Adipose tissue (tissue), 3 donors: ENCODE data around the gene AURKB. TPM values are rescaled to one million over a fixed set of nuclear protein-coding genes. Genes with fewer than 3 reads are reported as not detected.
"Not testable (repeated sequence)": the region's sequence is repeated elsewhere in the genome, so short reads cannot be mapped to it uniquely, and the experiment has no call there.

ENCODE experiments used
- H3K27ac ChIP-seq: one replicate; pipeline ENCODE4 v1.5.1; 2013; ENCODE audit warnings: low read depth, low read length
- WGBS, 3 donors: extraction: QIAGEN DNeasy Blood & Tissue Kit; methylation state at CpG; one replicate each; pipeline ENCODE4 v1.1.7; 2013; 5-methylcytosine and 5-hydroxymethylcytosine counted together
- polyA plus RNA-seq, 3 donors: library from polyadenylated mRNA; stranded (reverse); fragments of 200-250 nt; gene quantifications; one replicate each; pipeline ENCODE4 v1.2.3, GENCODE V29; 2013
- donor health status: healthy with polysubstance abuse.
- donor health status: Bipolar disorder and iron deficiency.
- donor health status: healthy.

The AURKB gene
- polyA plus RNA-seq, result 1 to 10 TPM in 1 of 3 donors, under 1 TPM in 2; 0.52 to 2.5 (median 0.56) TPM

DNA sequence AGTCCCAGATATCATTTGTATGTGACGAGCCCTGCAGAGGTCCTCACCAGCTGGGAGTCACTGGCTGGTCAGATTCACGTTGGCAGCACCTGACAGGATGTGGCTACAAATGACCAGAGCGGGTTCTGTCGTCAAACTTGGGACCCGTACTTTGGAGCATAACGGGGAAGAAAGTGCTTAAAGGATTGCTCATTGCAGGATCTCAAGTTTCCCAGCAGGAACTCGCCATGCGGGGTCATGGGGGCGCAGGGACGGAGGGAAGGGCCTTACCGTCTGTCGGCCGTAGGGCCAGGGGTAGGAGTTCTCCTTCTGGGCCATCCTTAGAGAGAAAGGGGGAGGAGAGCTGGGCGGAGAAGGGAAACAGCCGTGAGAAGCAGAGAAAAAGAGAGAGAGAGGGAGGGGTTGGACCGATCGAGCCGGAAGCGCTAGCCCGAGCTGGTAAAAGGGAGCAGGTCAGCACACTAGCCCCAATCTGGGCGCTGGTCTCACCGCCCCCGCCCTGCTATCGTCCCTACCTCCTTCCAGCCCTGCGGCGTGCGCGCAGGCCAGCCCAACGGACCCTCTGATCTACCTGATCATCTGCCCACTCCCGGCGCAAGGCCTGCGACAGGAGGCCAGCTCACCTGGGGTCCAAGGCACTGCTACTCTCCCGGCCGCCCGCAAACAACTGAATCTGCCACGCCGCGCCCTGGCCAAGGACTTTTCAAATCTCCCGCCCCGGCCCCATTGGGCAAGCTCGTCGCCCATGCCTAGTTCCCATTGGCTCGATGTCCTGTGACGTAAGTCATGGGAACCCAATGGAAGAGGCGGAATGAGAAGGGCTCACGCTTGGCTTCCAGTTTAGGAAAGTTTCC is at the start of gene AURKB:
Gene AURKB, minus strand, starts transcription at position 669 of the 854 bp plus-strand sequence. Its CDS starts 351 bp downstream, at position 318.
- H3K27ac ChIP-seq, result no peak within 1 kb of the TSS
- WGBS, 3 donors, result 2 to 4% (median 2%) methylated on average over 43 to 46 of the region's 46 CpGs

DNA sequence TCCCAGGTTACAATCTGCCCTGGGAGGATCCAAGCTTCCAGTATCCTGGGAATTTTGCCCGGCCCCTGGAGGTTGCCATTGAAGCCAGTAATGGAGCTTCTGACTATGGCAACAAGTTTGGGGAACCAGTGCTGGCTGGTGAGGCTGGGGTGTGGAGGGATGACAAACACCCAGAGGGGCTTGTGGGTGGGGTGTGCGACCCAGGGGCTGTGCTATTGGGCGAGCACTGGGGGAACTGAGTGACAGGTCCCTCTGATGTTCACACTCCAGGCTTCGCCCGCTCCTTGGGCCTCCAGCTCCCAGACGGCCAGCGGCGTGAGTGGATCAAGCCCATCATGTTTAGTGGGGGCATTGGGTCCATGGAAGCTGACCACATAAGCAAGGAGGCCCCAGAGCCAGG is 47.4 kb upstream of the AURKB start:
- 94 to 95% (median 95%) methylated on average over 8 of the region's 8 CpGs for WGBS, 3 donors

DNA sequence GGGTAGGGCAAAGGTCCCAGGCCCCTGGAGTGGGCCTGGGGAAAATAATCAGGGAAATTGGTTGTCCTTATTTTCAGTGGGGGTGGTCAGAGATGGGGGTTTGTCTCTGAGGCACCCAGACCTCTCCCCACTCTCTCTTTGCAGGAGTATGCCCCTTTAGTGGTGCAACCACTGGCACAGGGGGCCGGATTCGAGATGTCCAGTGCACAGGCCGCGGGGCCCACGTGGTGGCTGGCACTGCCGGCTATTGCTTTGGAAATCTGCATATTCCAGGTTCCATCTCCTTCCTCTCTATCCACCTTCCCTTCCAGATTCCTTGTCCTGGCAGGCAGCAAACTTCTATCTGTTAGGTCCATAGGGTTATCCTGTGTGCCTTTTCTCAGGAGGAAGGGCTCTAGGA is 46.3 kb upstream of the AURKB start:
- no peak overlapping the region for H3K27ac ChIP-seq
- WGBS, 3 donors, result 96 to 98% (median 97%) methylated on average over 6 of the region's 6 CpGs

More for the DNA sequence above, 47.4 kb upstream of the AURKB start:
- no peak overlapping the region for H3K27ac ChIP-seq

DNA sequence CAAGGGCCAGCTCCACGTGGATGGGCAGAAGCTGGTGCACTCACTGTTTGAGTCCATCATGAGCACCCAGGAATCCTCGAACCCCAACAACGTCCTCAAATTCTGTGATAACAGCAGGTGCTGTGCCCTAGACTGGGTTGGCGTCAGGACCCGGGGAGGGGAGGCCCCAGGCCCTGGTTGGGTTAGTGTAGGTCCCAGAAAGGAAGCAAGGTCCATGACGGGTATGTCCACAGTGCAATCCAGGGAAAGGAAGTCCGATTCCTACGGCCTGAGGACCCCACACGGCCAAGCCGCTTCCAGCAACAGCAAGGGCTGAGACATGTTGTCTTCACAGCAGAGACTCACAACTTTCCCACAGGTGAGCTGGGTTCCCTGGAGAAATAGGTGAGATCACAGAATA is 45.9 kb upstream of the AURKB start:
- no peak overlapping the region for H3K27ac ChIP-seq
- WGBS, 3 donors, result 93 to 95% (median 94%) methylated on average over 10 of the region's 10 CpGs

DNA sequence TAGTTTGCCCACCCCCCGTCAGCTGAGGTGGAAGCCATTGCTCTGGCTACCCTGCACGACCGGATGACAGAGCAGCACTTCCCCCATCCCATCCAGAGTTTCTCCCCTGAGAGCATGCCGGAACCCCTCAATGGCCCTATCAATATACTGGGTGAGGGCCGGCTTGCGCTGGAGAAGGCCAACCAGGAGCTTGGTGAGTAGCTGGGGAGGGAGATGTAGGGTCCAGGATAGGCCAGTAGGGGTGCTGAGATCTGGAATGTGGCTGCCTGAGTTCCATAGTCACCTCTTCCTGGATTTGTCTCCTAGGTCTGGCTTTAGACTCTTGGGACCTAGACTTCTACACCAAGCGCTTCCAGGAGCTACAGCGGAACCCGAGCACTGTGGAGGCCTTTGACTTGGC is 45.1 kb upstream of the AURKB start:
- no peak overlapping the region for H3K27ac ChIP-seq
- 93 to 96% (median 96%) methylated on average over 9 of the region's 9 CpGs for WGBS, 3 donors

DNA sequence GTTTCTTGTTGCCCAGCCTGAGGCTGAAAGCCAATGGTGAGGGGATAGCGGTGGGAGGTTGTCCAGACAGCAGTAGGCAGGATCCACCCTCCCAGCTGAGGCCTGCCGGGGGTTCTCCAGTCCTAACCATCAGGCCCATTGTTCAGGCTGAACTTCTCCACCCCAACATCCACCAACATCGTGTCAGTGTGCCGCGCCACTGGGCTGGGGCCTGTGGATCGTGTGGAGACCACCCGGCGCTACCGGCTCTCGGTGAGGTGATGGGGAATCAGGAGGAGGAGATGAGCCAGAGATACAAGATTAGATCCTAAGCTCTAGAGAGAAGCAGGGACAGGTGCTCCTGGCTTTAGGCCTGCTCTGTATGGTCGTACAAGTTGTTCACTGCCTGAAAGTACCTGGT is 44.5 kb upstream of the AURKB start:
- no peak overlapping the region for H3K27ac ChIP-seq
- WGBS, 3 donors, result 93 to 97% (median 95%) methylated on average over 11 of the region's 11 CpGs

DNA sequence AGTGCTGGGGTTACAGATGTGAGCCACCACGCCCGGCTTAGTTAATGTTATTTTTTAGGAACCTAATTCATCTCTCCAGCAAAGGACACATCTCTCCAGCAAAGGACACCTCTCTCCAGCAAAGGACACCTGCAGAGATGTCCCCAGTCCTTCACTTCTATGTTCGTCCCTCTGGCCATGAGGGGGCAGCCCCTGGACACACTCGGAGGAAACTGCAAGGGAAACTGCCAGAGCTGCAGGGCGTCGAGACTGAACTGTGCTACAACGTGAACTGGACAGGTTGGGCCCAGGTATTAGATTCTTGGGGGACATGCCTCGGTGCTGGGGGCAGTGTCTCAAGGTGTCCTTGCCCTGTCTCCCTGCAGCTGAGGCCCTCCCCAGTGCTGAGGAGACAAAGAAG is 43.4 kb upstream of the AURKB start:
- 51 to 62% (median 62%) methylated on average over 8 of the region's 8 CpGs for WGBS, 3 donors
- no peak overlapping the region for H3K27ac ChIP-seq

DNA sequence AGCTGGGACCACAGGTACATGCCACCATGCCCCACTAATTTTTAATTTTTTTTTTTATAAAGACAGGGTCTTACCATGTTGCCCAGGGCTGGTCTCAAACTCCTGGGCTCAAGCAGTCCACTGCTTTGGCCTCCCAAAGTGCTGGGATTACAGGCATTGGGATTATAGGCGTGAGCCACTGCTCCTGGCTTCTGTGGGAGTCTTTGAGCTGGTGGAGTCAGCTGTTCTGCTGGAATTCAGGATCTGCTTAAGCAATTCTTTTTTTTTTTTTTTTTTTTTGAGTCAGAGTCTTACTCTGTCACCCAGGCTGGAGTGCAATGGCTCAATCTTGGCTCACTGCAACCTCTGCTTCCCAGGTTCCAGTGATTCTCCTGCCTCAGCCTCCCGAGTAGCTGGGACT is 41.0 kb upstream of the AURKB start:
- 58 to 93% (median 85%) methylated on average over 2 of the region's 2 CpGs for WGBS, 3 donors
- H3K27ac ChIP-seq, result not testable (repeated sequence)

DNA sequence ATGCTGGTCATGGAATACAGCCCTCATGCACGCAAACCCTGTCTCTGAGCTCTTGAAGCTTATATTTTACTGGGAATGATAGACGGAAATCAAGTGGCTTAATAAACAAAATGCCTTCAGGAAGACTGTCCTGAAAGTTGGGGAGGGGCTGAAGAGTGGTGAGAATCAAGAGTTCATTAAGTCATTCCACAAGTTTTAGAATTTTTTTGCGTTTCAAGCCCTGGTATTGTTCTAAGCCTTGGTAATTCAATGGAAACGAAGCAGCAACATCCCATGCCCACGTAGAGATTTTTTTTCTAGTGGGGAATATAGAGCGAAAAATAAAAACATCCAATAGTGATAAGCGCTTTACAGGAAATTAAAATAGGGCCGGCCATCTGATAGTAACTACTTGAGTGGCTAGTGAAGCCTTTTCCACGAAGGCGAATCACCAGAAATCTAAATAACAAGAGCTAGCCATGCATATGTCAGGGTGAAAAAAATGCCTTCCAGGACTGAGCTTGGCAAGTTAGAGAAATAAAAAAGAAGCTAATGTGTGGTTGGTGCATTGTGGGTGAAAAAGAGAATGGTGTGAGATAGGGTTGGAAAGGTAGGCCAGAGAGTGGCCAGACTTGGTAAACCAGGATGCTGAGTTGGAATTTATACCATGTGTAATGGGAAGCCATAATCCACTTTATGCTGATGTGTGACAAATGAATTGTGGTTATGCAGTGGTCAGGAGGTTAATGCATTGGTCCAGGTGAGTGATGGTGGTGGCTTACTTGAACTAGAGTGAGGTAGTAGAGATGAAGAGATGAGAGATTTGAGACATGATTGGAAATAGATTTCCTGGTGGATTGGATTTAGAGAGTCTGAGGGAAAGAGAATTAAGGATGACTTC is 39.5 kb upstream of the AURKB start:
- 12 to 18% (median 14%) methylated on average over 10 of the region's 10 CpGs for WGBS, 3 donors
- H3K27ac ChIP-seq, result no peak overlapping the region

DNA sequence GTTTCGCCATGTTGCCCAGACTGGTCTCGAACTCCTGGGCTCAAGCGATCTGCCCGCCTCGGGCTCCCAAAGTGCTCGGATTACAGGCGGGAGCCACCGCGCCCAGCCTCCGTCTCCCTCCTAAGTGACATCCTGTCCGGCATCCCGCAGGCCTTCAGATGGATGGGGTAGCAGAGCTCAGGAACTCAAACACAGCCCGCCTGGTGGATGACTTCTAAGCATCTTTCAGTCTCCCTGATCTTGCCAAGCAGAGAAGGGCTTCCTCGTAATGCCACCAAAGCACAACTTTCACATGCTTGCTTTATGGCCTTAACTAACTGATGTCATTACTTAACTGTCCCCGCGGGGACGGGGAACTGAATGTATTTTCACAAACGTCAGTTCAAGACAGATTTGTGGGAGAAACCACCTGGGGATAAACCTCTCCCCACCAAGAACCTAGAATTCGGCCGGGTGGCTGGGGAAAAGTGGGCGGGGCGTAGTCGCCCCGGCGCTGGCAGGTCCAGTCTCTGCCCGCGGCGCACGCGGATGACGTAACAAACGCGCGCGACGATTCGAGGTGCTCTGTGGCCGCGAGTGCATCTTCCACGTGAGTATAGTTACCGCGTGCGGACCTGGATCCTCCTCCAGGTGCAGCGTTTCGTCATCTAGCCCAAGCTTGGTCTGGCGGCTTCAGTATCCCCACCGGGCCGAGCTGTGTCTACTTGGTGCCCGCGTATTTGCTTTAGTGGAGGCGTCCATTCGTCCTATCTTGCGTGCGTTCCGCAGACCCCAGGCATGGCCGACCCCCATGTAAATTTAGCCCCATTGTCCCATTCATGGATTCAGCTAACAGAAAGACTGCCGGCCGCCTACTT is 38.6 kb upstream of the AURKB start, which contains the start of gene PFAS:
Gene PFAS, plus strand, starts transcription at position 539 of the 857 bp plus-strand sequence. CDS start 4,649 bp downstream, outside the sequence.
- WGBS, 3 donors, result 0% methylated on average over 58 of the region's 58 CpGs

DNA sequence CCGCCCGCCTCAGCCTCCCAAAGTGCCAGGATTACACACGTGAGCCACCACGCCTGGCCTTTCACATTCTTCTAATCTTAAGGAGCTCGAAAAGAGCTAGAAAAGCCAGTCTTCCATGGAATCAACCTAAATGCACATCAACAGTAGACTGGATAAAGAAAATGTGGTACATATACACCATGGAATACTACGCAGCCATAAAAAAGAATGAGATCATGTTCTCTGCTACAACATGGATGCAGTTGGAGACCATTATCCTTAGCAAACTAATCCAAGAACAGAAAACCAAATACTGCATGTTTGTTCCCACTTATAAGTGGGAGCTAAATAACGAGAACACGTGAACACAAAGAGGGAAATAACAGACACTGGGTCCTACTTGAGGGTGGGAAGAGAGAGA is 34.4 kb upstream of the AURKB start:
- whole genome bisulfite sequencing, 3 donors, result 97 to 98% (median 98%) methylated on average over 8 of the region's 8 CpGs
- H3K27ac ChIP-seq, result no peak overlapping the region

More for the DNA sequence above, 38.6 kb upstream of the AURKB start, which contains the start of gene PFAS:
- H3K27ac ChIP-seq, result no peak within 1 kb of the TSS

DNA sequence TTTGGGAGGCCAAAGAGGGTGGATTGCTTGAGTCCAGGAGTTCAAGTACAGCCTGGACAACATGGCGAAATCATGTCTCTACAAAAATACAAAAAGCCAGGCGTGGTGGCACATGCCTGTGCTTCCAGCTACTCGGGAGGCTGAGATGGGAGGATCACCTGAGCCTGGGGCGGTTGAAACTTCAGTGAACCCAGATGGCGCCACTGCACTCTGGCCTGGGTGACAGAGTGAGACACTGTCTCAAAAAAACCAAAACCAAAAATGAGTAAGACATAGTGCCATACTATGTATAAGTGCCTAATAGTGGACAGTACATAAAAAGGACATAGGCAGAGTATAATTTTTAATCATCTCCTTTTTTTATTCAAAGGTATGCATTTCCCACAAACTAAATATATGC is 33.5 kb upstream of the AURKB start:
- H3K27ac ChIP-seq, result no peak overlapping the region
- 93 to 97% (median 96%) methylated on average over 5 of the region's 5 CpGs for WGBS, 3 donors

DNA sequence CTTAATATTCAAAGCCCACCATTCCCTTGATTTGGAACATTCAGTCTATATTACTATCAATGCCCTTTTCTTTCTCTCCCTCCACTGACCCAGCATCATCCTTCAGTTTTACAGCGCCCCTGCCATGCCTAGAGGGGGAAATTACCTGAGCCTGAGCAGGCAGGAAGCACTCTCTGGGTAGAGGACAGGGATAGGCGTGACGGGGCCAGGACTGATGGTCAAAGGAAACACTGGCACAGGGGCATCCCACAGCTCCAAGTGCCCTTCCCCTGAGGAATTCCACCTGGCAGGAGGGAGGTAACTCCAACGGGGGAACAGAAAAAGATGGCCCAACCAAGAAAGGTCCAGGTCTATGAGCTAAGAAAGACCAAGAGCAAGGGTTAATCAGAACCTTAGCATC is 27.5 kb upstream of the AURKB start:
- H3K27ac ChIP-seq, result no peak overlapping the region
- WGBS, 3 donors, result 89 to 95% (median 92%) methylated on average over 4 of the region's 4 CpGs

DNA sequence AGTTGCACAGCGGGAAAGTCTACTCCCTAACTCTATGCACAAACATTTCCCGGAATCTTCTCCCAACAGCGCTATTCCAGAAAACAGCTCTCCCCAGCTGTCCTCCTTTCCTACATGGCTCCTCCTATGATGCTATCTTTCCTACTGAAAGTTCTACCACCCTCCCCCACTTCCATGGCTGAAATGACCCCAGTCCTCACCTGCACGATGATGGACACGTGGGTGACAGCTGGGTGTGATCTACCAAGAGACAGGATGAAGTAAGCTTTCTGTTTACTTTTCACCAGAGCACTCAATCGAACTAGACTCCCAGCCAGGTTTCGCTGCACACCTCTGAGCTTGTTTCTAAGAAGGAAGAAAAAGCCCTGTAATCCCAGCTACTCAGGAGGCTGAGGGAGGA is 26.8 kb upstream of the AURKB start:
- H3K27ac ChIP-seq, result no peak overlapping the region
- 76 to 93% (median 87%) methylated on average over 7 of the region's 7 CpGs for WGBS, 3 donors

DNA sequence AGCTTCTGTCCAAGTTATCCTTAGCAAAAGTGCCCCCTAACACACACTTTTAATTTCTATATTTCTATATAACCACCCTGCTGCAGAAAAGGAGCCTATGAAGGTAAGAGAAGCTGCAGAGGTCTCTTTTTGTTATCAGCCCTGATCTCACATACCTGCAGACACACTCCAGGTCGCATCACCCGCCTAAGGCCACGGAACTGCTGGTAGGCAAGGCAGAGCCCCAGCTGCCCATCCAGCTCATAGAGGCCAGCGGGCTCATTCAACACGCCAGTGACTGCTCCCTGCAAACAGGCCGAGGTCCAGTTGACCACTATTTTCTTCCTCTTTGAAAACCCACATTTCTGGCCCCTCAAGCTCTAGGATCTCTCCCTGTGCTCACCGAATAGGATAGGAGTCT is 25.3 kb upstream of the AURKB start:
- WGBS, 3 donors, result 93 to 97% (median 97%) methylated on average over 7 of the region's 7 CpGs
- no peak overlapping the region for H3K27ac ChIP-seq

DNA sequence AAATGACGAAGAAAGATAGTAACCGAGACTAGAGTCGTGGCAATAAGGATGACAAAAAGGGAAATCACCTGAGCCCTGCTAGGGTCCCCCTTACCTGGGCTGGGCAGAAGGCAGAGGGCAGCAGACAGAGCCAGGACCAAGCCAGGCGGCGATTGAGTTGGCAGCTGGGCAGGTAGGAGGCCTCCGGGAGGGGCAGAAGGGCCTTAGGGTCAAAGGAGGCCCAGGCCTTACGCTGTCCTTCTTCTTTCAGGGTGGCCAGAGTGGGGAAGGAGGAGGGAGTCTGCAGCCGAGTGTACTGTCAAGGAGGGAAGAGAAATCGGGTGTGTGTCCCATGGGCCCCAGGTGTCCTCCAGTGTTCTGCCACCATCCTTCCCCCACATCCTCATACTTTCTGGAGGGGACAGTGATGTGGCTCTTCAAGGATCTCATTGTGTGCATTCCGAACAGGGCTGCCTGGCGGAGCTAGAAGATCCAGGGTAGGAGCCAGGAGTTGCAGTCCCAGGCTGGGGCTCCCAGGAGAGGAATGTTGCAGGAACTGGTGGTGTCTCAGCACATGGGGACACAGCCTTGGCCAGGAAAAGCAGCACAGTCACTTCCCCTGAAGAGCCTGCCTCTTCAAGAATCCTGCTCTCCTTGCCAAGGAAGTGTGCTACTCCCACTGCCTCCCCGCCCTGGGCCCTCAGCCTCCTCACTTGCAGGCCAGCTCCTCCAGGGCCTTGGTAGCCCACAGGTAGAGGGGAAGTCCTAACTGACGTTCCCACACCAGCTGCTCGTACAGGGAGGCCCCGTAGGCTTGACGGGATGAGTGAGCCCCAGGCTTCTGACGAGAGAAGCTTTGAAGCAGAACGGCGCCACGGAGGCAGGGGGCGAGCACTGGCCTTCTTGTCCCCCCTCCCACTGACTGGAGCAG is 24.2 kb upstream of the AURKB start:
- 88 to 91% (median 90%) methylated on average over 21 of the region's 21 CpGs for WGBS, 3 donors
- H3K27ac ChIP-seq, result no peak overlapping the region

DNA sequence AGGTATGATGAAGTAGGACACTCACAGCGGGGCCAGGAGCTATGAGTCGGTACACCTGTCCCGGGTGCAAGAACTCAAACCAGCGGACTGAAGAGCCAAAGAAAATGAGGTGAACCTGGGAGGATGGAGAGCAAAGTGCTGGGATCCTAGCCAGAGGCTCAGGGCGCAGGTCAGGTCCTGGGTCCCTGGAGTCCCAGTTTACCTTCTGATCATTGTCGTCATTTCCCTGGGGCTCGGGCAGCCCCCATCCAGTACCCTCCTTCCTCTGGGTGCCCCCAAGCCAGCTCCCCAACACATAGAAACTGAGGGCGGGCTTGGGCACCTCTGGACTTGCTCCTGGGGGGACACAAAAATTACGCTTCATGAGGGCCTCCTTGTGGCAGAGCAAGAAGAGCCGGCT is 21.3 kb upstream of the AURKB start:
- 94 to 95% (median 95%) methylated on average over 10 of the region's 10 CpGs for WGBS, 3 donors
- no peak overlapping the region for H3K27ac ChIP-seq
